NCI-H446 treated with DMSO at 0.1 percent for 48 hours (cell line): ENCODE results near the gene C19orf81.
"Not testable (repeated sequence)": the region's sequence is repeated elsewhere in the genome, so short reads cannot be mapped to it uniquely, and the experiment has no call there.

Source experiments
- DNase-seq: peaks from one replicate; lab custom pipeline; 2025; lab: John Stamatoyannopoulos, UW

C19orf81 gene

GRCh38 chr19:50649433-50650391 is at the start of gene C19orf81:
C19orf81 (plus strand) TSS chr19:50649445; CDS start chr19:50649445, 0 bp downstream.
- DNase-seq, result no peak

GRCh38 chr19:50601407-50602088 is 47.7 kb upstream of the C19orf81 start:
- DNase-seq, result no peak

GRCh38 chr19:50602089-50602422 is 47.2 kb upstream of the C19orf81 start:
- DNase-seq, result no peak

GRCh38 chr19:50602496-50602895 is 46.7 kb upstream of the C19orf81 start:
- DNase-seq, result no peak

- no peak for DNase-seq
Observed at GRCh38 chr19:50602935-50603334, 46.3 kb upstream of the C19orf81 start.

GRCh38 chr19:50604264-50605073 is 44.8 kb upstream of the C19orf81 start:
- DNase-seq, result not testable (repeated sequence)

GRCh38 chr19:50606059-50606836 is 43.0 kb upstream of the C19orf81 start:
- DNase-seq, result not testable (repeated sequence)

- DNase-seq, result no peak
Observed at GRCh38 chr19:50607388-50607787, 41.9 kb upstream of the C19orf81 start.

GRCh38 chr19:50607874-50608785 is 41.1 kb upstream of the C19orf81 start:
- DNase-seq, result no peak

GRCh38 chr19:50612504-50613404 is 36.5 kb upstream of the C19orf81 start:
- not testable (repeated sequence) for DNase-seq

- not testable (repeated sequence) for DNase-seq
Observed at GRCh38 chr19:50618379-50618778, 30.9 kb upstream of the C19orf81 start.

- not testable (repeated sequence) for DNase-seq
Observed at GRCh38 chr19:50619184-50619583, 30.1 kb upstream of the C19orf81 start.

GRCh38 chr19:50620394-50620906 is 28.8 kb upstream of the C19orf81 start:
- DNase-seq, result not testable (repeated sequence)

- no peak for DNase-seq
Observed at GRCh38 chr19:50624949-50625600, 24.2 kb upstream of the C19orf81 start.

- no peak for DNase-seq
Observed at GRCh38 chr19:50626011-50626410, 23.2 kb upstream of the C19orf81 start.

GRCh38 chr19:50626795-50627194 is 22.4 kb upstream of the C19orf81 start:
- DNase-seq, result no peak

GRCh38 chr19:50628146-50628545 is 21.1 kb upstream of the C19orf81 start:
- DNase-seq, result no peak

- DNase-seq, result no peak
Observed at GRCh38 chr19:50628551-50628950, 20.7 kb upstream of the C19orf81 start.

- DNase-seq, result no peak
Observed at GRCh38 chr19:50629194-50629593, 20.1 kb upstream of the C19orf81 start.
